CD14-positive monocyte (primary cell): ENCODE results near the gene SUPT4H1. TPM values are rescaled to one million over a fixed set of nuclear protein-coding genes. Genes with fewer than 3 reads are reported as not detected.

Experiments used
- DNase-seq, 3 donors: peaks; one replicate each; pipeline ENCODE4 v3.0.0-alpha.2; 2011 to 2022
- H2AFZ ChIP-seq: 2 replicates; pipeline ENCODE4 v1.6.0; 2012; ENCODE audit warnings: mild to moderate bottlenecking, low read depth, low read length, inconsistent platforms; ENCODE audit not compliant: insufficient read depth, poor library complexity, severe bottlenecking
- H3K27ac ChIP-seq, 2 donors: 1 replicate in 1 of 2; 2 replicates in 1 of 2; pipeline ENCODE4 v1.5.1; 2012 to 2013; ENCODE audit warnings: low read length in 2 of 2, control low read depth in 1 of 2, inconsistent platforms in 1 of 2, low read depth in 1 of 2, mild to moderate bottlenecking in 1 of 2
- H3K27me3 ChIP-seq, 2 donors: one replicate each; pipeline versions ENCODE4 v1.6.0 to v1.6.1; 2011 to 2013; ENCODE audit warnings: low read length in 2 of 2; ENCODE audit not compliant: control insufficient read depth in 2 of 2, insufficient read depth in 2 of 2
- H3K36me3 ChIP-seq, 2 donors: replicated peaks in 1 of 2; 1 replicate in 1 of 2; 2 replicates in 1 of 2; pipeline versions ENCODE4 v1.5.1 to v1.6.1; 2012 to 2013; ENCODE audit warnings: low read length in 2 of 2, control low read depth in 1 of 2, inconsistent platforms in 1 of 2, mild to moderate bottlenecking in 1 of 2; ENCODE audit not compliant: insufficient read depth in 2 of 2, control insufficient read depth in 1 of 2
- H3K4me1 ChIP-seq, 2 donors: 1 replicate in 1 of 2; 2 replicates in 1 of 2; pipeline versions ENCODE4 v1.5.1 to v1.6.1; 2012 to 2013; ENCODE audit warnings: low read length in 2 of 2, control low read depth in 1 of 2, inconsistent platforms in 1 of 2, mild to moderate bottlenecking in 1 of 2, moderate library complexity in 1 of 2; ENCODE audit not compliant: insufficient read depth in 2 of 2, control insufficient read depth in 1 of 2
- H3K4me2 ChIP-seq: replicated peaks from 2 replicates; pipeline ENCODE3; 2012; ENCODE audit warnings: low read length, moderate library complexity, mild to moderate bottlenecking; ENCODE audit not compliant: poor library complexity, severe bottlenecking; ENCODE audit errors: extremely low read depth
- H3K4me3 ChIP-seq, 3 experiments: fragments of 200-600 bp in 1 of 3; sonication (generic) in 1 of 3; replicated peaks in 1 of 3; 1 replicate in 2 of 3; 2 replicates in 1 of 3; pipeline ENCODE4 v1.5.1; 2011 to 2013; ENCODE audit warnings: low read length in 3 of 3, mild to moderate bottlenecking in 3 of 3, control low read depth in 2 of 3, low read depth in 2 of 3, inconsistent platforms in 1 of 3, moderate library complexity in 1 of 3
- H3K79me2 ChIP-seq: 2 replicates; pipeline ENCODE4 v1.6.0; 2012; ENCODE audit warnings: mild to moderate bottlenecking, control low read depth, inconsistent platforms, low read length, moderate library complexity; ENCODE audit not compliant: insufficient read depth
- H3K9ac ChIP-seq: 2 replicates; pipeline ENCODE4 v1.6.0; 2017; ENCODE audit warnings: low read length, mild to moderate bottlenecking; ENCODE audit not compliant: insufficient read depth, poor library complexity, severe bottlenecking
- H3K9me3 ChIP-seq, 2 donors: replicated peaks in 1 of 2; 1 replicate in 1 of 2; 2 replicates in 1 of 2; pipeline versions ENCODE4 v1.5.1 to v1.6.1; 2012 to 2013; ENCODE audit warnings: low read length in 2 of 2, control low read depth in 1 of 2; ENCODE audit not compliant: control insufficient read depth in 1 of 2, insufficient read depth in 1 of 2
- H4K20me1 ChIP-seq: 2 replicates; pipeline ENCODE4 v1.6.0; 2012; ENCODE audit warnings: mild to moderate bottlenecking, low read length, control low read depth, moderate library complexity; ENCODE audit not compliant: insufficient read depth
- H3K27ac Mint-ChIP-seq, 7 donors: one replicate each; pipeline ENCODE4 v1.8.0; 2020; ENCODE audit warnings: mild to moderate bottlenecking in 7 of 7, mixed read lengths in 7 of 7, moderate library complexity in 6 of 7, inconsistent platforms in 2 of 7
- H3K27me3 Mint-ChIP-seq, 3 donors: one replicate each; pipeline ENCODE4 v1.8.0; 2021 to 2022; ENCODE audit warnings: low read depth in 3 of 3, mild to moderate bottlenecking in 3 of 3, mixed read lengths in 3 of 3, moderate library complexity in 3 of 3, inconsistent platforms in 1 of 3
- H3K36me3 Mint-ChIP-seq, 2 donors: one replicate each; pipeline ENCODE4 v1.8.0; 2020; ENCODE audit warnings: mixed read lengths in 2 of 2, inconsistent platforms in 1 of 2, mild to moderate bottlenecking in 1 of 2
- H3K4me1 Mint-ChIP-seq: one replicate; pipeline ENCODE4 v1.8.0; 2020; ENCODE audit warnings: mild to moderate bottlenecking, mixed read lengths
- H3K4me3 Mint-ChIP-seq, 2 donors: one replicate each; pipeline ENCODE4 v1.8.0; 2020; ENCODE audit warnings: mild to moderate bottlenecking in 2 of 2, mixed read lengths in 2 of 2, moderate library complexity in 1 of 2
- H3K9me3 Mint-ChIP-seq, 7 donors: one replicate each; pipeline ENCODE4 v1.8.0; 2020 to 2022; ENCODE audit warnings: mixed read lengths in 7 of 7, mild to moderate bottlenecking in 6 of 7, moderate library complexity in 6 of 7, inconsistent platforms in 2 of 7
- WGBS: methylation state at CpG from one replicate; pipeline ENCODE4 v1.1.5; 2013; ENCODE audit warnings: missing lambda C conversion rate; ENCODE audit not compliant: insufficient coverage; 5-methylcytosine and 5-hydroxymethylcytosine counted together
- intact Hi-C, 2 donors: fragments of 100-400 bp; cut with micrococcal nuclease; formaldehyde crosslinking; loops; one replicate each; pipeline versions ENCODE4 v1.15.0 to v1.15.1; 2023
- polyA plus RNA-seq, 3 donors: library from polyadenylated mRNA; depleted of rRNA in 1 of 3; unstranded in 2 of 3; stranded (reverse) in 1 of 3; fragments of 300-500 nt in 2 of 3; fragments of >200 nt in 1 of 3; fragmentation: Illumina TruSeq in 2 of 3; gene quantifications; 1 replicate in 2 of 3; 2 replicates in 1 of 3; pipeline ENCODE4 v1.2.3, GENCODE V29; 2012 to 2021
- TF ChIP-seq, protein P1 (sequence below): fragments of 200-600 bp; IDR thresholded peaks from one replicate; pipeline ENCODE4 v1.8.0; 2022; ENCODE audit warnings: antibody characterized with exemption, mild to moderate bottlenecking

The SUPT4H1 gene
- polyA plus RNA-seq, 3 donors: 144 to 251 (median 241) TPM

DNA sequence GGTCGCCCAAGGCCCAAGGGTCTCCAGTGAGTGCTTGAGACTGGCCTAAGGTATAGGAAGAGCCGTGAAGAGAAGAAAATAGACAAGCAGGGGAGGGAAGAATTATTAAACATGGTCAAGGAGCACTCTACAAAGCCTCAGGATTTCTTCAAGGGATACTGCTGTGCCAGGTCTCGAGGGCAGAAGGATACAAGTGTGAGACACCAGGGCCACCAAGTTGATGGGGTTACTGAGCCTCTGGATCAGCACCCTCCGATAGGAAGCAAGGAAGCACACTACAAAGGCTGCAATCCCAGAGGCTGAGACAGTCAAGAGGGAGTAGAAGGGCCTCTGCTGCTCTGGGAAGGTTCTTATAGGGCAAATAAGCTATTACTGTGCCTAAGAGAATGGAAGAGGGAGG is 6.5 kb downstream of the SUPT4H1 start:
- no peak for DNase-seq
- TF ChIP-seq, protein P1, sequence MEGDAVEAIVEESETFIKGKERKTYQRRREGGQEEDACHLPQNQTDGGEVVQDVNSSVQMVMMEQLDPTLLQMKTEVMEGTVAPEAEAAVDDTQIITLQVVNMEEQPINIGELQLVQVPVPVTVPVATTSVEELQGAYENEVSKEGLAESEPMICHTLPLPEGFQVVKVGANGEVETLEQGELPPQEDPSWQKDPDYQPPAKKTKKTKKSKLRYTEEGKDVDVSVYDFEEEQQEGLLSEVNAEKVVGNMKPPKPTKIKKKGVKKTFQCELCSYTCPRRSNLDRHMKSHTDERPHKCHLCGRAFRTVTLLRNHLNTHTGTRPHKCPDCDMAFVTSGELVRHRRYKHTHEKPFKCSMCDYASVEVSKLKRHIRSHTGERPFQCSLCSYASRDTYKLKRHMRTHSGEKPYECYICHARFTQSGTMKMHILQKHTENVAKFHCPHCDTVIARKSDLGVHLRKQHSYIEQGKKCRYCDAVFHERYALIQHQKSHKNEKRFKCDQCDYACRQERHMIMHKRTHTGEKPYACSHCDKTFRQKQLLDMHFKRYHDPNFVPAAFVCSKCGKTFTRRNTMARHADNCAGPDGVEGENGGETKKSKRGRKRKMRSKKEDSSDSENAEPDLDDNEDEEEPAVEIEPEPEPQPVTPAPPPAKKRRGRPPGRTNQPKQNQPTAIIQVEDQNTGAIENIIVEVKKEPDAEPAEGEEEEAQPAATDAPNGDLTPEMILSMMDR: no peak
- H3K27me3 ChIP-seq: no peaks in the 10 kb centered on the region
- H3K4me1 ChIP-seq: peaks cover 53 to 70% of the 10 kb centered on the region in 2 donors
- intact Hi-C loops: loop anchor here in 1 of 2 donors (2.0 kb wide), 1 partner anchor 15 kb away; no protein-coding TSS in a partner anchor
- H2AFZ ChIP-seq: no peak overlapping the region
- peaks cover 0 to 4% (median 0%) of the 10 kb centered on the region in 3 donors for H3K27me3 Mint-ChIP-seq
- peak overlapping the region; percentile 51 for H3K4me2 ChIP-seq
- H3K36me3 Mint-ChIP-seq: peaks cover 57 to 76% of the 10 kb centered on the region in 2 donors
- no peak overlapping the region for H3K9ac ChIP-seq
- peak overlapping the region in 1 of 3 experiments; percentile 58 for H3K4me3 ChIP-seq
- H3K9me3 ChIP-seq: no peaks in the 10 kb centered on the region
- peak overlapping the region in 1 of 2 donors; percentile 7 for H3K4me3 Mint-ChIP-seq
- peak overlapping the region; percentile 92 to 98 (median 94) for H3K27ac Mint-ChIP-seq
- peaks cover 96% of the 10 kb centered on the region for H3K79me2 ChIP-seq
- H3K36me3 ChIP-seq: peaks cover 53 to 65% of the 10 kb centered on the region in 2 donors
- no peaks in the 10 kb centered on the region for H3K9me3 Mint-ChIP-seq
- H3K27ac ChIP-seq: peak overlapping the region; percentile 91 to 92
- peaks cover 30% of the 10 kb centered on the region for H4K20me1 ChIP-seq
- whole genome bisulfite sequencing: 58% methylated on average over 3 of the region's 4 CpGs
- H3K4me1 Mint-ChIP-seq: peaks cover 66% of the 10 kb centered on the region

DNA sequence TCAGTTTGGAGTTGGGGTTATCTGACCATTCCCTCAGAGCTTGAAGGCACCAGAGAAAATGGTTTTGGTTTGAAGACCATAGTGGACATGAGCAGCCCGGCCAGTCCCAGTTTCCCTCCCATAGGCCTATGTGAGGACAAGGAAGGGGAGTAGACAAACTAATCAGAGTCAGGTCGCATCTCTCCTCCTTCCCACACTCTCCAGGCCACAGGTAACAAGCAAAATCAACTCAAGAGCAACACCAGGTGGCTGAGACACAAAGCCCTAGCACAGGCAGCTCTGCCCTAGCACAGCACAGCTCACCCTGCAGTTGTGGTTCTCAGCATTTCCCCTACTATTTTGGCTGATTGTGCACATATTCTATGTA is 7.2 kb downstream of the SUPT4H1 start:
- Mint-ChIP-seq H3K36me3 (peaks cover 57 to 70% of the 10 kb centered on the region in 2 donors), H3K9me3 (no peaks in the 10 kb centered on the region), H3K27ac (peak overlapping the region; percentile 92 to 98 (median 94)), H3K4me3 (peak overlapping the region; percentile 63 to 75), H3K4me1 (peaks cover 72% of the 10 kb centered on the region), H3K27me3 (peaks cover 0 to 4% (median 0%) of the 10 kb centered on the region in 3 donors)
- no peak overlapping the region for H2AFZ ChIP-seq
- H3K9ac ChIP-seq: peak overlapping the region; percentile 55
- H3K4me2 ChIP-seq: peak overlapping the region; percentile 51
- H3K9me3 ChIP-seq: no peaks in the 10 kb centered on the region
- TF ChIP-seq, protein P1: no peak
- H3K36me3 ChIP-seq: peaks cover 51 to 63% of the 10 kb centered on the region in 2 donors
- peak overlapping the region in 1 of 3 experiments; percentile 58 for H3K4me3 ChIP-seq
- H3K79me2 ChIP-seq: peaks cover 100% of the 10 kb centered on the region
- no peaks in the 10 kb centered on the region for H3K27me3 ChIP-seq
- peaks cover 60 to 74% of the 10 kb centered on the region in 2 donors for H3K4me1 ChIP-seq
- intact Hi-C loops: loop anchor here in 1 of 2 donors (2.0 kb wide), 1 partner anchor 14 kb away; no protein-coding TSS in a partner anchor
- DNase-seq: no peak
- peaks cover 30% of the 10 kb centered on the region for H4K20me1 ChIP-seq
- no CpG with 5 or more reads among the region's 2 CpGs for WGBS
- H3K27ac ChIP-seq: peak overlapping the region; percentile 91 to 92
